Heart left ventricle (tissue), 13 donors: ENCODE results near the gene AQP6.

Experiments used
- POLR2A ChIP-seq, 2 donors: fragments of 450-650 bp; IDR thresholded peaks; one replicate each; pipeline ENCODE4 v1.6.1; 2017; ENCODE audit warnings: antibody characterized with exemption in 2 of 2, mild to moderate bottlenecking in 2 of 2, moderate library complexity in 2 of 2
- TF ChIP-seq, protein P1 (sequence below), 12 donors: fragments of 200-600 bp; sonication (generic) in 4 of 12; IDR thresholded peaks; one replicate each; pipeline versions ENCODE4 v1.5.0 to v1.8.0; 2018 to 2022; ENCODE audit warnings: antibody characterized with exemption in 12 of 12, mild to moderate bottlenecking in 5 of 12
- donor health status: ischemic (EF 13 %, LVEDD 7.1; RV severe dilation, severe dysfunction).
- donor health status: DM: no; HTN: yes; CAD: no.
- donor health status: DM: no; HTN: no; CAD: no.
- donor health status: ischemic (EF 25% LVEDD 6.9; RV normal size, moderate dysfunction).
- donor health status: ischemic (EF 25% LVEDD 5.7; RV mildly dilated, moderate dysfunction).
- donor health status: ischemic (EF 35%, LVEDD 5.7; RV mildly dilated, moderate dysfunction).
- donor health status: nonischemic (EF 11% LVEDD 7.7; RV severe dilation, severe dysfunction).
- donor health status: DM: yes; HTN: yes; CAD: no.
- donor health status: PGD.
- donor health status: ischemic (EF 29% LVEDD 5.4; RV normal size, mild dysfunction).
- donor health status: nonischemic (EF 23%, LVEDD 6.1; RV moderate dilation, normal function).

- TF ChIP-seq, protein P1, sequence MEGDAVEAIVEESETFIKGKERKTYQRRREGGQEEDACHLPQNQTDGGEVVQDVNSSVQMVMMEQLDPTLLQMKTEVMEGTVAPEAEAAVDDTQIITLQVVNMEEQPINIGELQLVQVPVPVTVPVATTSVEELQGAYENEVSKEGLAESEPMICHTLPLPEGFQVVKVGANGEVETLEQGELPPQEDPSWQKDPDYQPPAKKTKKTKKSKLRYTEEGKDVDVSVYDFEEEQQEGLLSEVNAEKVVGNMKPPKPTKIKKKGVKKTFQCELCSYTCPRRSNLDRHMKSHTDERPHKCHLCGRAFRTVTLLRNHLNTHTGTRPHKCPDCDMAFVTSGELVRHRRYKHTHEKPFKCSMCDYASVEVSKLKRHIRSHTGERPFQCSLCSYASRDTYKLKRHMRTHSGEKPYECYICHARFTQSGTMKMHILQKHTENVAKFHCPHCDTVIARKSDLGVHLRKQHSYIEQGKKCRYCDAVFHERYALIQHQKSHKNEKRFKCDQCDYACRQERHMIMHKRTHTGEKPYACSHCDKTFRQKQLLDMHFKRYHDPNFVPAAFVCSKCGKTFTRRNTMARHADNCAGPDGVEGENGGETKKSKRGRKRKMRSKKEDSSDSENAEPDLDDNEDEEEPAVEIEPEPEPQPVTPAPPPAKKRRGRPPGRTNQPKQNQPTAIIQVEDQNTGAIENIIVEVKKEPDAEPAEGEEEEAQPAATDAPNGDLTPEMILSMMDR (IDR thresholded peaks at IDR 0.05), result no peak
- TF ChIP-seq POLR2A (IDR thresholded peaks at IDR 0.05), result no peak
Measured at GRCh38 chr12:49944046-49944445, 28.7 kb upstream of the AQP6 start.
